GM12878 (cell line): ENCODE results near the gene LRP8. TPM values are rescaled to one million over a fixed set of nuclear protein-coding genes. Genes with fewer than 3 reads are reported as not detected.

ENCODE experiments used
- ATAC-seq: fragments of 200-7000 bp; cut with Tn5 transposase; 3 replicates; pipeline ENCODE4 v1.9.1; 2020; ENCODE audit warnings: mild to moderate bottlenecking, moderate library complexity
- BruUV-seq: library from RNA; stranded (reverse); fragments of 400-500 nt; replicated peaks from 2 replicates; lab custom pipeline; 2021; lab: Mats Ljungman, UMichigan
- CTCF ChIA-PET: fragments of 300-600 bp; sonication (Branson Sonifier 250); formaldehyde crosslinking; extraction: SDS; loops from one replicate; lab custom pipeline; 2021; ENCODE audit warnings: inconsistent platforms; lab: Yijun Ruan, JAX
- POLR2A ChIA-PET: fragments of 350-600 bp; formaldehyde crosslinking; extraction: SDS; loops from one replicate; lab custom pipeline; 2021; ENCODE audit warnings: inconsistent platforms; lab: Charles Lee
- RAD21 ChIA-PET: fragments of 300-600 bp; sonication (Branson Sonifier 250); formaldehyde crosslinking; loops from one replicate; lab custom pipeline; 2023; ENCODE audit warnings: antibody characterized with exemption; ENCODE audit not compliant: unreplicated experiment; lab: Charles Lee
- SMC1A ChIA-PET: fragments of 300-600 bp; sonication (Branson Sonifier 250); formaldehyde crosslinking; loops from one replicate; lab custom pipeline; 2023; ENCODE audit not compliant: unreplicated experiment, uncharacterized antibody; lab: Charles Lee
- DNase-seq: peaks from one replicate; pipeline ENCODE4 v3.0.0-alpha.2; 2011; ENCODE audit warnings: low read depth, low spot score
- FAIRE-seq: peaks from 3 replicates; lab custom pipeline; 2011; peaks lifted over from hg19 to GRCh38; lab: Jason Lieb, UNC
- H2AFZ ChIP-seq: 2 replicates; pipeline ENCODE4 v1.6.0; 2011; ENCODE audit warnings: low read depth, low read length, control low read depth; ENCODE audit not compliant: control insufficient read depth
- H3K27ac ChIP-seq: 2 replicates; pipeline ENCODE4 v1.5.1; 2011; ENCODE audit warnings: control low read depth; ENCODE audit not compliant: control insufficient read depth, insufficient read depth
- H3K27me3 ChIP-seq, 2 experiments: replicated peaks in 1 of 2; 2 replicates each; pipeline versions ENCODE4 v1.6.0 to v1.6.1; 2011; ENCODE audit warnings: low read length in 1 of 2; ENCODE audit not compliant: control insufficient read depth in 2 of 2, insufficient read depth in 2 of 2
- H3K36me3 ChIP-seq, 2 experiments: 2 replicates each; pipeline ENCODE4 v1.5.1; 2011; ENCODE audit warnings: low read length in 1 of 2; ENCODE audit not compliant: control insufficient read depth in 2 of 2, insufficient read depth in 2 of 2
- H3K4me1 ChIP-seq: 2 replicates; pipeline ENCODE4 v1.6.1; 2011; ENCODE audit warnings: mild to moderate bottlenecking, low read length, moderate library complexity, mixed read lengths; ENCODE audit not compliant: control insufficient read depth, insufficient read depth
- H3K4me2 ChIP-seq: 2 replicates; pipeline ENCODE4 v1.6.0; 2011; ENCODE audit warnings: control low read depth; ENCODE audit not compliant: control insufficient read depth, insufficient read depth
- H3K4me3 ChIP-seq: fragments of 200-600 bp; sonication (generic); 2 replicates; pipeline ENCODE4 v1.5.1; 2016
- H3K79me2 ChIP-seq: 2 replicates; pipeline ENCODE4 v1.6.0; 2011; ENCODE audit warnings: low read length; ENCODE audit not compliant: control insufficient read depth, insufficient read depth
- H3K9ac ChIP-seq: 2 replicates; pipeline ENCODE4 v1.8.0; 2011; ENCODE audit warnings: low read length, control low read depth, mixed read lengths; ENCODE audit not compliant: control insufficient read depth, insufficient read depth
- H3K9me3 ChIP-seq: replicated peaks from 3 replicates; pipeline ENCODE4 v1.5.1; 2011; ENCODE audit warnings: mild to moderate bottlenecking, low read length; ENCODE audit not compliant: control insufficient read depth, insufficient read depth
- H4K20me1 ChIP-seq: 2 replicates; pipeline ENCODE4 v1.6.0; 2011; ENCODE audit not compliant: control insufficient read depth, insufficient read depth
- BCL11A ChIP-seq: IDR thresholded peaks from 2 replicates; pipeline ENCODE4 v1.6.1; 2011; ENCODE audit warnings: low read depth, low read length
- CBX5 ChIP-seq: sonication (generic); IDR thresholded peaks from 2 replicates; pipeline ENCODE4 v1.6.1; 2016; ENCODE audit warnings: low read depth, moderate library complexity, mild to moderate bottlenecking, inconsistent platforms
- CHD1 ChIP-seq: IDR thresholded peaks from 2 replicates; pipeline ENCODE4 v1.6.1; 2012; ENCODE audit warnings: low read depth, low read length, improper control_type of control experiment
- EZH2 ChIP-seq: IDR thresholded peaks from 2 replicates; pipeline ENCODE4 v1.6.1; 2012; ENCODE audit warnings: low read depth, mild to moderate bottlenecking, control low read depth, inconsistent platforms, low read length, borderline replicate concordance; ENCODE audit not compliant: control insufficient read depth
- GATAD2B ChIP-seq: fragments of 450-650 bp; conservative IDR thresholded peaks from 2 replicates; pipeline ENCODE4 v1.6.1; 2017; ENCODE audit warnings: low read depth, mild to moderate bottlenecking, moderate library complexity
- JUNB ChIP-seq: IDR thresholded peaks from 2 replicates; pipeline ENCODE4 v1.6.1; 2016; ENCODE audit warnings: antibody characterized with exemption, mild to moderate bottlenecking
- MAX ChIP-seq: IDR thresholded peaks from 2 replicates; pipeline ENCODE4 v1.6.1; 2012; ENCODE audit warnings: low read depth, low read length, improper control_type of control experiment
- MEF2A ChIP-seq: IDR thresholded peaks from 2 replicates; pipeline ENCODE4 v1.6.1; 2011; ENCODE audit warnings: low read depth, mild to moderate bottlenecking, low read length, moderate library complexity; ENCODE audit not compliant: insufficient read depth
- MXI1 ChIP-seq: fragments of 150-350 bp; IDR thresholded peaks from 2 replicates; pipeline ENCODE4 v1.6.1; 2011; ENCODE audit warnings: low read depth, mild to moderate bottlenecking, inconsistent platforms, low read length, improper control_type of control experiment
- NBN ChIP-seq: fragments of 450-650 bp; IDR thresholded peaks from 2 replicates; pipeline ENCODE4 v1.6.1; 2016
- NFYA ChIP-seq: IDR thresholded peaks from 2 replicates; pipeline ENCODE4 v1.6.1; 2011; ENCODE audit warnings: low read depth, mild to moderate bottlenecking, low read length, improper control_type of control experiment, borderline replicate concordance
- PKNOX1 ChIP-seq: fragments of 450-650 bp; IDR thresholded peaks from 2 replicates; pipeline ENCODE4 v1.6.1; 2016; ENCODE audit warnings: mild to moderate bottlenecking
- POU2F2 ChIP-seq: IDR thresholded peaks from 3 replicates; pipeline ENCODE4 v1.6.1; 2011; ENCODE audit warnings: low read depth, mild to moderate bottlenecking, low read length, borderline replicate concordance
- RB1 ChIP-seq: fragments of 450-650 bp; formaldehyde crosslinking; IDR thresholded peaks from 2 replicates; pipeline ENCODE4 v1.6.1; 2017; ENCODE audit warnings: mild to moderate bottlenecking, borderline replicate concordance
- SPI1 ChIP-seq: IDR thresholded peaks from 2 replicates; pipeline ENCODE4 v1.6.1; 2011; ENCODE audit warnings: low read depth, mild to moderate bottlenecking, low read length, moderate library complexity, borderline replicate concordance; ENCODE audit not compliant: insufficient read depth
- TBL1XR1 ChIP-seq: IDR thresholded peaks from 2 replicates; pipeline ENCODE4 v1.6.1; 2012; ENCODE audit warnings: low read depth, low read length, improper control_type of control experiment
- ZNF687 ChIP-seq: fragments of 450-650 bp; IDR thresholded peaks from 2 replicates; pipeline ENCODE4 v1.6.1; 2017; ENCODE audit warnings: mild to moderate bottlenecking, moderate library complexity
- WGBS: methylation state at CpG from one replicate; pipeline ENCODE4 v1.1.6; 2016; ENCODE audit warnings: low lambda C conversion rate; ENCODE audit not compliant: insufficient replicate concordance, insufficient coverage; ENCODE audit errors: missing lambda C conversion rate; 5-methylcytosine and 5-hydroxymethylcytosine counted together
- in situ Hi-C: fragments of 300-500 bp; cut with MboI; formaldehyde crosslinking; loops from 9 replicates; pipeline ENCODE4 v1.14.3; 2018; ENCODE audit warnings: mixed read lengths
- intact Hi-C: fragments of 100-400 bp; cut with micrococcal nuclease; formaldehyde crosslinking; loops from one replicate; pipeline ENCODE4 v1.14.2; 2022; ENCODE audit not compliant: unreplicated experiment
- polyA plus RNA-seq, 11 experiments: library from polyadenylated mRNA; depleted of rRNA in 4 of 11; unstranded in 6 of 11; stranded (reverse) in 5 of 11; fragments of >200 nt; fragmentation: Nextera tagmentation in 4 of 11; fragmentation: Illumina TruSeq in 1 of 11; extraction: Ambion mirVana in 4 of 11; extraction: Trizol in 1 of 11; gene quantifications; 1 replicate in 1 of 11; 2 replicates in 10 of 11; pipeline versions ENCODE4 v1.2.1 to v1.2.3, GENCODE V29; 2011 to 2016; ENCODE audit warnings: inconsistent platforms in 2 of 11, missing spikeins in 2 of 11, low read depth in 1 of 11
- total RNA-seq, 4 experiments: library from RNA; depleted of rRNA in 3 of 4; stranded (reverse); fragments of >200 nt in 3 of 4; fragmentation: Illumina TruSeq in 1 of 4; extraction: Trizol in 1 of 4; gene quantifications; 2 replicates each; pipeline versions ENCODE4 v1.2.1 to v1.2.3, GENCODE V29; 2013 to 2021

The LRP8 gene
- total and polyA plus RNA-seq, 10 of the 15 experiments (the other 5 are each of a cell fraction or from before 2014, with no cell fraction given): 2.8 to 40.5 (median 22.3) TPM

- TF ChIP-seq SPI1 (no peak), NFYA (no peak), PKNOX1 (no peak), MAX (no peak), EZH2 (no peak), CBX5 (no peak), GATAD2B (no peak), NBN (no peak)
Observed at GRCh38 chr1:53315046-53315445, 12.8 kb downstream of the LRP8 start (continued).

GRCh38 chr1:53314606-53315005, 13.3 kb downstream of the LRP8 start:
- intact Hi-C loops: no loop called here
- RAD21 ChIA-PET: no interaction called here
- no peak for DNase-seq
- no peak overlapping the region for H3K4me2 ChIP-seq
- no peak overlapping the region for H3K9ac ChIP-seq
- no peak overlapping the region for H2AFZ ChIP-seq
- FAIRE-seq: no peak
- H3K4me3 ChIP-seq: no peak overlapping the region
- H3K27ac ChIP-seq: no peak overlapping the region
- 88% methylated on average over 7 of the region's 7 CpGs for whole genome bisulfite sequencing
- in situ Hi-C loops: no loop called here
- peaks cover 0 to 34% of the 10 kb centered on the region in 2 experiments; a peak in 3 of 4 replicates for H3K36me3 ChIP-seq
- no peaks in the 10 kb centered on the region for H4K20me1 ChIP-seq
- peaks cover 13% of the 10 kb centered on the region for H3K4me1 ChIP-seq
- H3K27me3 ChIP-seq: no peaks in the 10 kb centered on the region
- POLR2A ChIA-PET: no interaction called here
- no peak for ATAC-seq
- SMC1A ChIA-PET: no interaction called here
- no peaks in the 10 kb centered on the region for H3K9me3 ChIP-seq
- CTCF ChIA-PET: interaction anchor here (0.9 kb wide), 1 partner anchor 79 kb away, joined by 4 read pairs; no protein-coding TSS in a partner anchor
- peaks cover 15% of the 10 kb centered on the region for H3K79me2 ChIP-seq
- BruUV-seq: no TSS peak
- TF ChIP-seq CHD1 (no peak), POU2F2 (no peak), MXI1 (no peak), ZNF687 (no peak), RB1 (no peak), JUNB (no peak), TBL1XR1 (no peak), BCL11A (no peak), MEF2A (no peak)
